ENCODE measurements around the gene MYH6.
"Not testable (repeated sequence)": the region's sequence is repeated elsewhere in the genome, so short reads cannot be mapped to it uniquely, and the experiment has no call there.

MYH6 gene

GRCh38 chr14:23423657-23424056 lies 15.6 kb upstream of the MYH6 start:
- no peak overlapping the region for H3K4me3 ChIP-seq (ENCODE audit: low read depth, low read length)
- TF ChIP-seq CTCF (IDR thresholded peaks at IDR 0.05; ENCODE audit: insufficient read depth, low read depth, low read length, missing control alignments) = no peak
- DNase-seq (ENCODE audit: low read depth) = no peak

- no peak overlapping the region for H3K4me3 ChIP-seq (ENCODE audit: low read depth, low read length)
- TF ChIP-seq CTCF (IDR thresholded peaks at IDR 0.05; ENCODE audit: insufficient read depth, low read depth, low read length, missing control alignments) = no peak
- DNase-seq (ENCODE audit: low read depth) = peak; percentile 41
These were observed 13.5 kb upstream of the MYH6 start for GRCh38 chr14:23421594-23421993.

- not testable (repeated sequence) for H3K4me3 ChIP-seq (ENCODE audit: low read depth, low read length); DNase-seq (ENCODE audit: low read depth)
These were observed 11.6 kb upstream of the MYH6 start for GRCh38 chr14:23419646-23420045.

- TF ChIP-seq CTCF (IDR thresholded peaks at IDR 0.05; ENCODE audit: insufficient read depth, low read depth, low read length, missing control alignments) = no peak
- no peak for DNase-seq (ENCODE audit: low read depth)
- no peak overlapping the region for H3K4me3 ChIP-seq (ENCODE audit: low read depth, low read length)
These were observed 9.9 kb upstream of the MYH6 start for GRCh38 chr14:23418021-23418420.

- not testable (repeated sequence) for H3K4me3 ChIP-seq (ENCODE audit: low read depth, low read length); DNase-seq (ENCODE audit: low read depth)
These were observed 9.2 kb upstream of the MYH6 start for GRCh38 chr14:23417269-23417668.

GRCh38 chr14:23416801-23417200 lies 8.7 kb upstream of the MYH6 start:
- H3K4me3 ChIP-seq (ENCODE audit: low read depth, low read length) = no peak overlapping the region
- DNase-seq (ENCODE audit: low read depth) = no peak
- TF ChIP-seq CTCF (IDR thresholded peaks at IDR 0.05; ENCODE audit: insufficient read depth, low read depth, low read length, missing control alignments) = no peak

- no peak overlapping the region for H3K4me3 ChIP-seq (ENCODE audit: low read depth, low read length)
- no peak for DNase-seq (ENCODE audit: low read depth)
- TF ChIP-seq CTCF (IDR thresholded peaks at IDR 0.05; ENCODE audit: insufficient read depth, low read depth, low read length, missing control alignments) = no peak
These were observed 8.0 kb upstream of the MYH6 start for GRCh38 chr14:23415821-23416778.
